Kidney epithelial cell (primary cell): ENCODE measurements around the gene NBAS. TPM values are rescaled to one million over a fixed set of nuclear protein-coding genes. Genes with fewer than 3 reads are reported as not detected.
"Not testable (repeated sequence)": the region's sequence is repeated elsewhere in the genome, so short reads cannot be mapped to it uniquely, and the experiment has no call there.

Experiments used
- DNase-seq: peaks from one replicate; pipeline ENCODE4 v3.0.0-alpha.2; 2010; ENCODE audit warnings: low read depth
- H3K27me3 ChIP-seq: 2 replicates; pipeline ENCODE4 v1.6.0; 2011; ENCODE audit warnings: low read length; ENCODE audit not compliant: control insufficient read depth, insufficient read depth
- H3K36me3 ChIP-seq: 2 replicates; pipeline ENCODE4 v1.5.1; 2011; ENCODE audit warnings: low read length; ENCODE audit not compliant: control insufficient read depth, insufficient read depth
- H3K4me3 ChIP-seq: 2 replicates; pipeline ENCODE4 v1.5.1; 2011; ENCODE audit warnings: low read depth, mild to moderate bottlenecking, control low read depth, low read length
- CTCF ChIP-seq: IDR thresholded peaks from 2 replicates; pipeline ENCODE4 v1.5.1; 2011; ENCODE audit warnings: mild to moderate bottlenecking, moderate library complexity, low read length, control low read depth, inconsistent platforms; ENCODE audit not compliant: insufficient read depth, poor library complexity, severe bottlenecking
- total RNA-seq: library from RNA; depleted of rRNA; stranded (reverse); fragments of >200 nt; gene quantifications from 2 replicates; pipeline ENCODE4 v1.2.3, GENCODE V29; 2015

Gene NBAS
- total RNA-seq, 1 donor from 2014 or later, result 67.0 TPM

- H3K27me3 ChIP-seq, result no peaks in the 10 kb centered on the region
- no peak for DNase-seq
- H3K36me3 ChIP-seq, result no peaks in the 10 kb centered on the region
- no peak overlapping the region for H3K4me3 ChIP-seq
- no peak for TF ChIP-seq CTCF
Observed at GRCh38 chr2:15408759-15409158, 152.4 kb downstream of the NBAS start.

DNA sequence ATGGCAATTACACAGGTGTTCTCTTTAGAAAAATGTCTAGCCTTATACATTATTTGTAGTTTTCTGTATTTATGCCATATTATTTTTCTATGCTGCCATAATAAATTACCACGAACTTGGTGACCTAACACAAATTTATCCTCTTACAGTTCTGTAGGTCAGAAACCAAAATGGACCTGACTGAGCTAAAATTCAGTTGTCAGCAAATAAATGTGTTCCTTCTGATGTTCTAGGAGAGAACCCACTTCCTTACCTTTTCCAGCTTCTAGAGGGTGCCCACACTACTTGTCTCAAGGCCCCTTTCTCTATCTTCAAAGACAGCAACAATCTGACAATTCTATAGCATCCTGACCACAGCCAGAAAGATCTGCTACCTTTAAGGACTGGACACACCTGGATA, 153.5 kb downstream of the NBAS start:
- Histone ChIP-seq H3K36me3 (no peaks in the 10 kb centered on the region), H3K27me3 (no peaks in the 10 kb centered on the region), H3K4me3 (no peak overlapping the region)
- TF ChIP-seq CTCF, result no peak
- DNase-seq, result no peak

DNA sequence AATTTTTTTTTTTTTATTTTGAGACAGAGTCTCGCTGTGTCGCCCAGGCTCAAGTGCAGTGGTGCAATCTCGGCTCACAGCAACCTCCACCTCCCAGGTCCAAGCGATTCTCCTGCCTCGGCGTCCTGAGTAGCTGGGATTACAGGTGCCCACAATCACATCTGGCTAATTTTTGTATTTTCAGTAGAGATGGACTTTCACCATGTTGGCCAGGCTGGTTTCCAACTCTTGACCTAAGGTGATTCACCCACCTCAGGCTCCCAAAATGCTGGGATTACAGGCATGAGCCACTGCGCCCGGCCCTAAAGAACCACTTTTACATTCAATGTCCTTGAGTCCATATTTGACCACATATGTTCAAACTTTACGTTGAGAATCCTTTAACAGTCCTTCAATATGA, 156.6 kb downstream of the NBAS start:
- H3K27me3 ChIP-seq, H3K36me3 ChIP-seq, H3K4me3 ChIP-seq, DNase-seq: not testable (repeated sequence)

DNA sequence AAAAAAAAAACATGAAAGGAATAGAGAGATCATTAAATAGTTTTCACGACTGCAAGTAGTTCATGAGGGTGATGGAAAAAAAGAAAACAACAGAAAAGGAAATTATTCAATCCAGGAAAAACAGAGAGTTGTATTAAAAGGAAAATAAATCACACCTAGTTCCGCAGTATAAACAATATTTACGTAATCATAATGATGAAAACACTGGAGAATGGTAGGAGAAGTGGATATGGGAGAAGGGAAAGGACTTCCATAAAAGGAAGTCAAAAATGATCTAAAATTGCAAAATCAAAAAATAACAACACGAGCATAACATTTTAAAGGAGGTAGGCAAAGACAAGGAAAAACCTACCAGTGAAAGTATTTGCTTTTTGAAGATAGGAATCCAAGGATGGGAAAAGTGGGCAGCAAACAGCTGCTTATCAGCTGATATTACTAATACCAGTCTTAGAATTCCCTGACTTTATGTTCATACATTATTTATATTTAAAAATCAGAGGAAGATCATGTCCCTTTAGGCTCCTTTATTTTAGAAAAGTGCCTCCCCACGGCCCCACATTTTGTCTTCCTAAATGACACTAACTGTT, 160.8 kb downstream of the NBAS start:
- no peak for TF ChIP-seq CTCF
- Histone ChIP-seq H3K4me3 (no peak overlapping the region), H3K36me3 (no peaks in the 10 kb centered on the region), H3K27me3 (no peaks in the 10 kb centered on the region)
- no peak for DNase-seq

DNA sequence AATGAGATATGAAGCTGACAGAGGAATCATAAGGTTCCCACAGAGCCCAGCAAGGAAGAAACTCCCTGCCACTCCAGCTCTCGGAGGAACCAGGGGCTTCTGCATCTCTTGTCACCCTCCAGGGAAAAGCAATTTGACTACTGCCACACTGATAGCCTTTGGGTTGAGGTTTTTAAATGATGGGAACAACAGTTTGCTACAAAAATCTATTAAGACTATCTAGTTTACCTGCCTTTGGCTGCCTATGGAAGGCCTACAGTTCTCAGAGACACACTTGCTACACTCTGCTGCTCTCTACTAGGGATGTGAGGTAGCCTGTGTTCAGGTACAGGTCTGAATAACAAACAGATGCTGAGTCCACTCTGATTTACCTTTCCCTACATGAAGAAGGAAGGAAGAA, 161.9 kb downstream of the NBAS start:
- no peaks in the 10 kb centered on the region for H3K27me3 ChIP-seq
- no peak overlapping the region for H3K4me3 ChIP-seq
- DNase-seq, result no peak
- no peak for TF ChIP-seq CTCF
- H3K36me3 ChIP-seq, result no peaks in the 10 kb centered on the region

- no peak for TF ChIP-seq CTCF
Observed at GRCh38 chr2:15391751-15392150, 169.4 kb downstream of the NBAS start.

DNA sequence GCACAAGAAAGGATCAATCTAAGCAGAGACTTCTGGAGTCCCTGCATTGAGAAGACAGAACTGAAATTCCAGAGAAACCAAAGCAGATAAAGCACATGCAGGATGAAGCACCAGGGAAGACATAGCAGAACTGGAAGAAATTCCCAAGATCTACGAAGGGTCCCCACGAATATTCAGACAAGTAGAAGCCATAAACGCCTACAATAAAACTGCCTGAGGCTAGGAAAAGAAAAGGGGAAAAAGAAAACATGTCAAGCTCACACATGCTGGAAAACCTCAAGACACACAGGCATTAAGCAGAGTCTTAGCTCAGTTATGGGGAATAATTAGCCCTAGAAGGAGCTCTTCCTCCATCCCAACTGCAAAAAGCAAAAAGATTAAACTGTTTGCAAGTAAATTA, 171.2 kb downstream of the NBAS start:
- Histone ChIP-seq H3K4me3 (no peak overlapping the region), H3K27me3 (no peaks in the 10 kb centered on the region), H3K36me3 (no peaks in the 10 kb centered on the region)
- TF ChIP-seq CTCF, result no peak
- DNase-seq, result no peak

More at GRCh38 chr2:15391751-15392150, 169.4 kb downstream of the NBAS start:
- no peak for DNase-seq
- H3K36me3 ChIP-seq, result no peaks in the 10 kb centered on the region
- no peak overlapping the region for H3K4me3 ChIP-seq
- H3K27me3 ChIP-seq, result no peaks in the 10 kb centered on the region
